ENCODE data around the gene KIDINS220. TPM values are rescaled to one million over a fixed set of nuclear protein-coding genes. Genes with fewer than 3 reads are reported as not detected.

Gene KIDINS220
- total RNA-seq, 2 experiments from 2014 or later, result 28.9 to 29.9 TPM

DNA sequence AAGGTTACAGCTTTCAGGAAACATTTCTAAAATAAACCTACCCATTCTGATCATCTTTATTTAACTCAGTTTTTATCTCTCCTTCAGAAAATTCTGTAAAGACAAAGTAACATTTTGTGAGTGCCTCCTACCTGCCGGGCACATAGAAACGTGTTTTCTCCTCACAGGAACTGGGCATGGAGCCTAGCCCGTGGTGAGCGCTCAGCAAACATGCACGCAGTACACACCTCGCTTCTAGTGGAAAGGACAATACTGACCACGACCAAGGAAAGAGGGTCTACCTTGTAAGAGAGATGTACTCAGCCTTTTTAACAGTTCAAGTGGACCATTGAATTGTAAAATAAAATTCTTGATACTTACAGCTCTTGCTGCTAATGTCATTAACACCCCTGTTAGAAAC is 24.8 kb upstream of the KIDINS220 start:
- Mint-ChIP-seq H3K36me3 (no peaks in the 10 kb centered on the region), H3K9me3 (ENCODE audit: low read depth) (no peaks in the 10 kb centered on the region), H3K27me3 (peaks cover 15% of the 10 kb centered on the region), H3K4me3 (no peak overlapping the region), H3K27ac (no peak overlapping the region), H3K4me1 (no peaks in the 10 kb centered on the region)
- no peak for DNase-seq
- CTCF ChIA-PET, result no interaction called here
- ATAC-seq, result no peak

GRCh38 chr2:8861797-8862196 is 24.4 kb upstream of the KIDINS220 start:
- Mint-ChIP-seq H3K27me3 (peaks cover 15% of the 10 kb centered on the region), H3K36me3 (no peaks in the 10 kb centered on the region), H3K4me3 (no peak overlapping the region), H3K9me3 (ENCODE audit: low read depth) (no peaks in the 10 kb centered on the region), H3K27ac (no peak overlapping the region), H3K4me1 (no peaks in the 10 kb centered on the region)
- CTCF ChIA-PET, result no interaction called here
- ATAC-seq, result no peak
- no peak for DNase-seq

- H3K4me1 Mint-ChIP-seq, result no peaks in the 10 kb centered on the region
- ATAC-seq (peak; percentile 64), DNase-seq (no peak)
- H3K36me3 Mint-ChIP-seq, result no peaks in the 10 kb centered on the region
- no peaks in the 10 kb centered on the region for H3K9me3 Mint-ChIP-seq (ENCODE audit: low read depth)
- H3K27ac Mint-ChIP-seq, result no peak overlapping the region
- peaks cover 22% of the 10 kb centered on the region for H3K27me3 Mint-ChIP-seq
- CTCF ChIA-PET, result interaction anchor here (0.7 kb wide), 1 partner anchor 31 kb away, joined by 4 read pairs; no protein-coding TSS in a partner anchor
- no peak overlapping the region for H3K4me3 Mint-ChIP-seq
Observed at GRCh38 chr2:8860239-8860638, 22.8 kb upstream of the KIDINS220 start.

DNA sequence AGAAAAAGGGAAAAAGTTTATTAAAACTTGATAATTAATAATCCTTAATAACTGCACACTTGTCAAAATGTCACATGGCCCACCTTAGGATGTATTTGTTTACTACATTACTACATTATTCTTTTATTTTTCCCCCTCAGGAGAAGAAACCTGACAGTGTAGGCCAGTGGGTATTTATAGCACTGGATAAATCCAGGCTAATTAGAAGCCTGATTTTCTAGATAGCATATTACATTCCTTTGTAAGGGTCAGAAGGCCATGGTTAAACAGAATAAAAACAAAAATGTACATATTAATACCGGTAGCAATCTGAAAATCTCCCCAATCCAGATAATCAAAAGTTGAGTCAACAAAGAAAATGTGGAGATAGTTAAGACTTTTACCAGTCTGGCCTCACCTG is 21.5 kb upstream of the KIDINS220 start:
- ATAC-seq, result no peak

GRCh38 chr2:8858264-8858663 is 20.9 kb upstream of the KIDINS220 start:
- H3K9me3 Mint-ChIP-seq (ENCODE audit: low read depth), result no peaks in the 10 kb centered on the region
- no peaks in the 10 kb centered on the region for H3K36me3 Mint-ChIP-seq
- peaks cover 30% of the 10 kb centered on the region for H3K27me3 Mint-ChIP-seq
- H3K4me3 Mint-ChIP-seq, result no peak overlapping the region
- H3K27ac Mint-ChIP-seq, result no peak overlapping the region
- CTCF ChIA-PET, result no interaction called here
- ATAC-seq (no peak), DNase-seq (no peak)
- H3K4me1 Mint-ChIP-seq, result no peaks in the 10 kb centered on the region

More for the DNA sequence above, 21.5 kb upstream of the KIDINS220 start:
- Mint-ChIP-seq H3K9me3 (ENCODE audit: low read depth) (no peaks in the 10 kb centered on the region), H3K4me3 (no peak overlapping the region), H3K27me3 (peaks cover 27% of the 10 kb centered on the region), H3K27ac (no peak overlapping the region), H3K4me1 (no peaks in the 10 kb centered on the region), H3K36me3 (no peaks in the 10 kb centered on the region)
- CTCF ChIA-PET, result no interaction called here
- DNase-seq, result no peak

- no peak for DNase-seq
- Mint-ChIP-seq H3K9me3 (ENCODE audit: low read depth) (no peaks in the 10 kb centered on the region), H3K4me1 (no peaks in the 10 kb centered on the region), H3K27ac (no peak overlapping the region), H3K36me3 (no peaks in the 10 kb centered on the region), H3K4me3 (no peak overlapping the region), H3K27me3 (peaks cover 34% of the 10 kb centered on the region)
- CTCF ChIA-PET, result no interaction called here
- ATAC-seq, result no peak
Observed at GRCh38 chr2:8857709-8858108, 20.3 kb upstream of the KIDINS220 start.

DNA sequence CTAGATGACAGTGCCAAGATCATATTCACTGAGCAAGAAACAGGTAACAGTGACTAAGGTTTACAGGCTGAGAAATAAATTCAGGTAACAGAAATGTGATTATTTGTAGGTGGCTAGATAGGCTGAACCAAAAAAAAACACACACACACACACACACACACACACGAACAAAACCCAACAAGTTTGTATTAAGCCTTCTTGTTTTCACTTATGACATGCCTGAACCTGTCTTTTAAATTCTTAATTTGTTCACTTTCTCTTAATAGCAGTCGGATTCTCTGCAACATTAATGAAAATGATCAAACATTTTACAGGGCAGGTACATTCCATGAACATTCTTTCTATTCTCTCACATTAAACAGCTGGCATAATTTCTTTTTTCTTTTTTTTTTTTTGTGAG is 18.8 kb upstream of the KIDINS220 start:
- peaks cover 27% of the 10 kb centered on the region for H3K27me3 Mint-ChIP-seq
- H3K4me3 Mint-ChIP-seq, result no peak overlapping the region
- no peak for ATAC-seq
- no peaks in the 10 kb centered on the region for H3K4me1 Mint-ChIP-seq
- H3K27ac Mint-ChIP-seq, result no peak overlapping the region
- H3K9me3 Mint-ChIP-seq (ENCODE audit: low read depth), result no peaks in the 10 kb centered on the region
- no peaks in the 10 kb centered on the region for H3K36me3 Mint-ChIP-seq
- CTCF ChIA-PET, result no interaction called here
- no peak for DNase-seq

DNA sequence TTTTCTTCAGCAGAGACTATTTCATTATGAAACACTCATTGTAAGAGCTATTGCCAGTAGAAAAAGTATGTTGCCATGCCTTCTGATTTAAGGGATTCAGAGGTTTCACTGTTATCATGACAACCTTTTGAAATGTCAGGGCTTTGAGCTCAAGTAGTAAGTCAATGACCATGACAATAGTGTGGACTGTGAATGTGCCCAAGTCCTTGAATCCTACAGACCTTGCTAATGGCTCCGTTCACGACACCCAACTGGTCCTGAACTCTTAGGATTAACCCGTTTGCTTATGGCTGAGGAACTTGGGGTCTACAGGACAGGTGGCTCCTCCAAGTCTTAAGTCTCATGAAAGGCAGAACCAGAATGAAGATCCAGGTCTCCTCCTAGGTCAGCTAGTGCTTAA is 17.6 kb upstream of the KIDINS220 start:
- DNase-seq (no peak), ATAC-seq (no peak)
- CTCF ChIA-PET, result no interaction called here
- H3K27ac Mint-ChIP-seq, result no peak overlapping the region
- H3K36me3 Mint-ChIP-seq, result no peaks in the 10 kb centered on the region
- H3K9me3 Mint-ChIP-seq (ENCODE audit: low read depth), result no peaks in the 10 kb centered on the region
- no peaks in the 10 kb centered on the region for H3K4me1 Mint-ChIP-seq
- H3K4me3 Mint-ChIP-seq, result no peak overlapping the region
- peaks cover 29% of the 10 kb centered on the region for H3K27me3 Mint-ChIP-seq

DNA sequence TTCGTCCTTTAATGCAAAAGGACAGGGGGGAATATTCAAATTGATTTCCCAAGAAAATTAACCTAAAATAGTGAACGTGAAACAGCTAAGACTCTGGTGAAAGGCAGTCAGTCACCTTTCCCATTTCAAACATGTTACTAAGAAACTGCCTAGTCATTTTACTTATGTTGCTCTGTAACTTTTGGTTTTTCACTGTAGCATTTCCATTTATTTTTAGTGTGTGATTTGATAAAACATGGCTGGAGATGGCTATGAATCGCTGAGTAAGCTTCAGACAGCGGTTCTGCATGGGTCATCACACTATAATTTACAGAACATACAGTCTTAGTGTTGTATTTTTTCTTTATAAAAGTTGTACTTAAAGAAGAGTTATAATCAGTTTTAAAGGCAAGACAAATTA is 16.0 kb upstream of the KIDINS220 start:
- no peaks in the 10 kb centered on the region for H3K4me1 Mint-ChIP-seq
- H3K36me3 Mint-ChIP-seq, result no peaks in the 10 kb centered on the region
- ATAC-seq (no peak), DNase-seq (no peak)
- H3K4me3 Mint-ChIP-seq, result no peak overlapping the region
- no peaks in the 10 kb centered on the region for H3K9me3 Mint-ChIP-seq (ENCODE audit: low read depth)
- CTCF ChIA-PET, result no interaction called here
- H3K27me3 Mint-ChIP-seq, result peaks cover 26% of the 10 kb centered on the region
- no peak overlapping the region for H3K27ac Mint-ChIP-seq

- Mint-ChIP-seq H3K27ac (no peak overlapping the region), H3K36me3 (no peaks in the 10 kb centered on the region), H3K27me3 (peaks cover 30% of the 10 kb centered on the region), H3K4me1 (no peaks in the 10 kb centered on the region), H3K4me3 (no peak overlapping the region), H3K9me3 (ENCODE audit: low read depth) (no peaks in the 10 kb centered on the region)
- ATAC-seq, result no peak
- no peak for DNase-seq
- CTCF ChIA-PET, result no interaction called here
Observed at GRCh38 chr2:8851811-8852560, 14.6 kb upstream of the KIDINS220 start.

DNA sequence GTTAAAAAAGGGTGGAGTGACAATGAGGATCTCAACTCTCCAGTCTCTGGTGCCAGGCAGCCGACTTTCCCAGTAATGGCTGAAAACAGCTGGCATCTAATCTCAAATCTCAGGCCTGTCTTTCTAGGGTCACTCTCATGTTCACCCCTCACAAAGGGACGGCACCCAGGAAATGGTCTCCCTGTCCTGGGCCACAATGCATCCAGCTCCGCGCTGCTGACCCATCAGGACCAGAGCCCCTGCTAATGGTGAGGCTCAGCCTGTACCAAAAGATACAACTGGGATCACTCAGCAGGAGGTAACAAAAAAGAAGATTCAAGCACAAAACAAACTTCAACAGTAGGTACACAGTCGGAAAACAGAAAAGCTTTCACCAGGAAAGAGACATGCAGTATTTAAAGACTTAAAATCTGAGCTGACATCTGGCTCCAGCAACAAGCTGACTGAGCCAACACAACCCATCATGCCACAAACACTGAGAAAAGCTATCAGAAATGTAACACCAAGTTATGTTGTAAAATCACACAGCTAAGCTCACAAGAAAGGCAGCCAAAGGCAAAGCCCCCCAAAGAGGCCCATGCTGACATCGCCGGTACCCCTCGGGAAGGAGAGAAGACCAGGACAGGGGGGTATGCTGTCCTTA is 13.6 kb upstream of the KIDINS220 start:
- H3K27me3 Mint-ChIP-seq, result peaks cover 35% of the 10 kb centered on the region
- ATAC-seq, result no peak
- H3K27ac Mint-ChIP-seq, result no peak overlapping the region
- no peak overlapping the region for H3K4me3 Mint-ChIP-seq
- H3K9me3 Mint-ChIP-seq (ENCODE audit: low read depth), result no peaks in the 10 kb centered on the region
- no peak for DNase-seq
- no peaks in the 10 kb centered on the region for H3K4me1 Mint-ChIP-seq
- CTCF ChIA-PET, result interaction anchor here (0.7 kb wide), 1 partner anchor 167 kb away, joined by 3 read pairs; no protein-coding TSS in a partner anchor
- H3K36me3 Mint-ChIP-seq, result no peaks in the 10 kb centered on the region

- Mint-ChIP-seq H3K4me3 (no peak overlapping the region), H3K27ac (no peak overlapping the region), H3K36me3 (no peaks in the 10 kb centered on the region), H3K4me1 (no peaks in the 10 kb centered on the region), H3K9me3 (ENCODE audit: low read depth) (no peaks in the 10 kb centered on the region), H3K27me3 (peaks cover 36% of the 10 kb centered on the region)
- CTCF ChIA-PET, result interaction anchor here (1.2 kb wide), 1 partner anchor 623 kb away, joined by 4 read pairs; no protein-coding TSS in a partner anchor
- no peak for ATAC-seq
- no peak for DNase-seq
Observed at GRCh38 chr2:8849327-8849726, 11.9 kb upstream of the KIDINS220 start.

DNA sequence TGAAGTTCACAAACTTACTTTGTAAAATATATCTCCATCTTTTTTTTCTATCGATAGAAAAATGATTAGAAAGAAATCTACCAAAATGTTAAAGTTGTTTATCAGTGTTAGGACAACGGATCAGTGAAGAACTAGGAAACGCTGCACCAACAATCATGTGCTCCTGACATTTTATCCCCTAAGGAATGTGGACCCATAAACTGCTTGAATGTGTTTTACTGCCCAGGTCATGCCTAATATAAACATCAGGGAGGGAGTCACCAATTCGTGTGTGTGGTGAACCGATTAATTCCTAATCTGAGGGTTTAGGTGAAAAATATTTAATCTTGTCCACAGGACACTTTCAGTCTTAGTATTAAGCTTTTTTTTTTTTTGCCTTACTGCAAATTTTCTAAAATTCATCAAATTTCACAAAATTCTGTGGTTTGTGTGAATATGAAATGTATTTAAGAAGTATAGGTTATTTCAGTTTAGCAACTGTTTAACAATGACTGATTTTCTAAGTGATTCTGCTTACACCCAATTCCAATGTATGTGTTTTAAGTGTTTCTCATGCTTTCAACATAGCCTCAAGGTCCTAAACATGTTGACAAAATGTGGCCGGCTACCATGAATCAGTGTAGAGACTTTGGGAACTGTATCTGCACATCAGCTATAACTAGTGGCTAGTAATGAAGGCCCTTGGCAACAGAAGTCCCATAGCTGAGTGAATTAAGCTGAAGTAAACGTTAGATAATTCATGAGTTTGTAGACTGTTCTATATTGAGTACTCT is 11.1 kb upstream of the KIDINS220 start:
- CTCF ChIA-PET, result interaction anchor here (1.2 kb wide), 1 partner anchor 622 kb away, joined by 4 read pairs; no protein-coding TSS in a partner anchor
- DNase-seq (no peak), ATAC-seq (no peak)
- Mint-ChIP-seq H3K27me3 (peaks cover 36% of the 10 kb centered on the region), H3K27ac (no peak overlapping the region), H3K4me1 (no peaks in the 10 kb centered on the region), H3K4me3 (no peak overlapping the region), H3K36me3 (no peaks in the 10 kb centered on the region), H3K9me3 (ENCODE audit: low read depth) (no peaks in the 10 kb centered on the region)

- Mint-ChIP-seq H3K4me1 (no peaks in the 10 kb centered on the region), H3K9me3 (ENCODE audit: low read depth) (no peaks in the 10 kb centered on the region), H3K27ac (no peak overlapping the region), H3K36me3 (no peaks in the 10 kb centered on the region), H3K27me3 (peaks cover 26% of the 10 kb centered on the region), H3K4me3 (no peak overlapping the region)
- no peak for ATAC-seq
- CTCF ChIA-PET, result no interaction called here
- no peak for DNase-seq
Observed at GRCh38 chr2:8847400-8847799, 10.0 kb upstream of the KIDINS220 start.

All from activated CD8-positive, alpha-beta memory T cell treated with anti-CD3 and anti-CD28 coated beads, Interleukin-2, amount 10 ng/mL, durations not matched to agents 7 days and 5 days (primary cell).